ENCODE data around the gene ZNF335.
"Not testable (repeated sequence)": the region's sequence is repeated elsewhere in the genome, so short reads cannot be mapped to it uniquely, and the experiment has no call there.

The ZNF335 gene

DNA sequence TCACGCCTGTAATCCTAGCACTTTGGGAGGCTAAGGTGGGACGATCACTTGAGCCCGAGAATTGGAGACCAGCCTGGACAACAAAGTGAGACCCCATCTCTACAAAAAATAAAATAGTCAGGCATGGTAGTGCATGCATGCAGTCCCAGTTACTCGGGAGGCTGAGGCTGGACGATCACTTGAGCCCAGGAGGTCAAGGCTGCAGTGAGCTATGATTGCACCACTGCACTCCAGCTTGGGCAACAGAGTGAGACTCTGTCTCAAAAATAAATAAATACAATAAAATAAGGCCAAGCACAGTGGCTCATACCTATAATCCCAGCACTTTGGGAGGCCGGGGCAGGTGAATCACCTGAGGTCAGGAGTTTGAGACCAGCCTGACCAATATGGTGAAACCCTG is 70.7 kb downstream of the ZNF335 start:
- not testable (repeated sequence) for H3K23ac ChIP-seq (ENCODE audit: low read length in 2 of 2); H3K4me2 ChIP-seq (ENCODE audit: low read length, poor library complexity, severe bottlenecking); H3K4me1 ChIP-seq (ENCODE audit: control insufficient read depth, insufficient read depth, low read depth, low read length); H2BK5ac ChIP-seq (ENCODE audit: low read depth, low read length, poor library complexity, severe bottlenecking); H2AFZ ChIP-seq (ENCODE audit: low read depth, low read length); H2AK5ac ChIP-seq (ENCODE audit: low read length, severe bottlenecking); H4K91ac ChIP-seq (ENCODE audit: low read length); H3K4me3 ChIP-seq (ENCODE audit: insufficient read depth in 1 of 2, low read depth in 1 of 2, low read length in 2 of 2); H3K9ac ChIP-seq (ENCODE audit: low read length); H3K14ac ChIP-seq (ENCODE audit: low read length in 2 of 2); H3K79me1 ChIP-seq (replicated peaks; ENCODE audit: low read length, poor library complexity, severe bottlenecking); H3K27ac ChIP-seq (ENCODE audit: low read length, poor library complexity, severe bottlenecking); H4K8ac ChIP-seq (ENCODE audit: low read length); H3K27me3 ChIP-seq (ENCODE audit: control insufficient read depth in 1 of 2, insufficient read depth in 1 of 2, low read length in 2 of 2); H2BK15ac ChIP-seq (ENCODE audit: low read depth, poor library complexity, severe bottlenecking); H3K18ac ChIP-seq (ENCODE audit: low read depth in 1 of 2, low read length in 2 of 2); DNase-seq; H3K4ac ChIP-seq (ENCODE audit: low read depth in 1 of 2, low read length in 2 of 2); H2BK120ac ChIP-seq (ENCODE audit: low read depth, low read length); H3K9me3 ChIP-seq (ENCODE audit: control insufficient read depth, low read length); H2BK12ac ChIP-seq (ENCODE audit: low read length in 2 of 2)
- 97% methylated on average over 6 of the region's 6 CpGs for WGBS
- H3K36me3 ChIP-seq (ENCODE audit: control insufficient read depth in 1 of 2, insufficient read depth in 2 of 2, low read depth in 1 of 2, low read length in 2 of 2): peaks cover 62 to 74% of the 10 kb centered on the region in 2 experiments

- 96% methylated on average over 10 of the region's 13 CpGs for WGBS
- H3K4ac ChIP-seq (ENCODE audit: low read depth in 1 of 2, low read length in 2 of 2): no peak overlapping the region
These were observed 72.8 kb downstream of the ZNF335 start for GRCh38 chr20:45899046-45899835.

More at GRCh38 chr20:45899046-45899835, 72.8 kb downstream of the ZNF335 start:
- Histone ChIP-seq H3K4me2 (ENCODE audit: low read length, poor library complexity, severe bottlenecking) (no peak overlapping the region), H2BK12ac (ENCODE audit: low read length in 2 of 2) (no peak overlapping the region), H3K9ac (ENCODE audit: low read length) (no peak overlapping the region), H3K9me3 (ENCODE audit: control insufficient read depth, low read length) (no peaks in the 10 kb centered on the region), H2BK5ac (ENCODE audit: low read depth, low read length, poor library complexity, severe bottlenecking) (no peak overlapping the region), H2AK5ac (ENCODE audit: low read length, severe bottlenecking) (no peak overlapping the region), H3K27me3 (ENCODE audit: control insufficient read depth in 1 of 2, insufficient read depth in 1 of 2, low read length in 2 of 2) (no peaks in the 10 kb centered on the region), H4K91ac (ENCODE audit: low read length) (no peak overlapping the region), H2BK15ac (ENCODE audit: low read depth, poor library complexity, severe bottlenecking) (peak overlapping the region; percentile 6), H3K4me3 (ENCODE audit: insufficient read depth in 1 of 2, low read depth in 1 of 2, low read length in 2 of 2) (no peak overlapping the region), H3K79me1 (replicated peaks; ENCODE audit: low read length, poor library complexity, severe bottlenecking) (peaks cover 2% of the 10 kb centered on the region), H3K4me1 (ENCODE audit: control insufficient read depth, insufficient read depth, low read depth, low read length) (no peaks in the 10 kb centered on the region), H2AFZ (ENCODE audit: low read depth, low read length) (no peak overlapping the region), H3K14ac (ENCODE audit: low read length in 2 of 2) (no peak overlapping the region), H3K23ac (ENCODE audit: low read length in 2 of 2) (no peak overlapping the region), H3K27ac (ENCODE audit: low read length, poor library complexity, severe bottlenecking) (no peak overlapping the region), H2BK120ac (ENCODE audit: low read depth, low read length) (no peak overlapping the region), H3K36me3 (ENCODE audit: control insufficient read depth in 1 of 2, insufficient read depth in 2 of 2, low read depth in 1 of 2, low read length in 2 of 2) (peaks cover 62 to 77% of the 10 kb centered on the region in 2 experiments), H3K18ac (ENCODE audit: low read depth in 1 of 2, low read length in 2 of 2) (no peak overlapping the region), H4K8ac (ENCODE audit: low read length) (no peak overlapping the region)
- no peak for DNase-seq
